HEK293 (cell line): ENCODE results near the gene COL24A1.
"Not testable (repeated sequence)": the region's sequence is repeated elsewhere in the genome, so short reads cannot be mapped to it uniquely, and the experiment has no call there.

Source experiments
- CTCF ChIA-PET: fragments of 350-600 bp; formaldehyde crosslinking; extraction: SDS; loops from one replicate; lab custom pipeline; 2021; ENCODE audit warnings: antibody characterized with exemption; lab: Yijun Ruan, JAX
- POLR2A ChIA-PET: fragments of 300-600 bp; formaldehyde crosslinking; extraction: SDS; loops from one replicate; lab custom pipeline; 2020; ENCODE audit warnings: antibody characterized with exemption, inconsistent platforms; lab: Yijun Ruan, JAX
- H3K27ac ChIP-seq: fragments of 200-500 bp; sonication (Bioruptor generic); 2 replicates; pipeline ENCODE4 v1.5.1; 2014; ENCODE audit warnings: low read depth, low read length, control low read depth, inconsistent platforms; ENCODE audit errors: extremely low read depth
- H3K36me3 ChIP-seq, 2 experiments: fragments of 200-500 bp in 1 of 2; sonication (Bioruptor generic) in 1 of 2; 1 replicate in 1 of 2; 2 replicates in 1 of 2; pipeline ENCODE4 v1.5.1; 2014 to 2017; ENCODE audit warnings: inconsistent platforms in 2 of 2, low read length in 2 of 2; ENCODE audit not compliant: control insufficient read depth in 2 of 2, insufficient read depth in 1 of 2
- H3K4me1 ChIP-seq: fragments of 200-500 bp; sonication (Bioruptor generic); 2 replicates; pipeline ENCODE4 v1.5.1; 2014; ENCODE audit warnings: mild to moderate bottlenecking, low read length, inconsistent platforms; ENCODE audit not compliant: control insufficient read depth, insufficient read depth
- H3K4me3 ChIP-seq: 2 replicates; pipeline ENCODE4 v1.5.1; 2011; ENCODE audit warnings: low read depth, mild to moderate bottlenecking, control low read depth, low read length, moderate library complexity
- H3K9me3 ChIP-seq: fragments of 200-500 bp; sonication (Bioruptor generic); 2 replicates; pipeline ENCODE4 v1.5.1; 2014; ENCODE audit warnings: low read depth, low read length, inconsistent platforms; ENCODE audit not compliant: control insufficient read depth, insufficient read depth
- ATF2 ChIP-seq: fragments of 450-650 bp; formaldehyde crosslinking; IDR thresholded peaks from 2 replicates; pipeline ENCODE4 v1.5.1; 2016; ENCODE audit warnings: missing biosample characterization, missing genetic modification characterization, low read depth
- REPIN1 ChIP-seq: fragments of 450-650 bp; formaldehyde crosslinking; IDR thresholded peaks from 2 replicates; pipeline ENCODE4 v1.5.1; 2017; ENCODE audit warnings: missing biosample characterization, missing genetic modification characterization, low read depth
- SCRT1 ChIP-seq: fragments of 450-650 bp; formaldehyde crosslinking; IDR thresholded peaks from 2 replicates; pipeline ENCODE4 v1.5.1; 2016; ENCODE audit warnings: missing biosample characterization, missing genetic modification characterization, borderline replicate concordance
- SETDB1 ChIP-seq: IDR thresholded peaks from one replicate; pipeline ENCODE4 v1.6.1; 2017; ENCODE audit warnings: mild to moderate bottlenecking, low read length, moderate library complexity, mixed read lengths; ENCODE audit not compliant: insufficient read length
- ZFP41 ChIP-seq: fragments of 450-650 bp; formaldehyde crosslinking; IDR thresholded peaks from 2 replicates; pipeline ENCODE4 v1.5.1; 2016; ENCODE audit warnings: missing biosample characterization, missing genetic modification characterization, borderline replicate concordance
- ZNF10 ChIP-seq: fragments of 450-650 bp; formaldehyde crosslinking; IDR thresholded peaks from 2 replicates; pipeline ENCODE4 v1.5.1; 2017; ENCODE audit warnings: missing biosample characterization, missing genetic modification characterization
- ZNF133 ChIP-seq: fragments of 450-650 bp; formaldehyde crosslinking; IDR thresholded peaks from 2 replicates; pipeline ENCODE4 v1.5.1; 2016; ENCODE audit warnings: missing biosample characterization, missing genetic modification characterization
- ZNF596 ChIP-seq: fragments of 450-650 bp; IDR thresholded peaks from 2 replicates; pipeline ENCODE4 v1.5.0; 2018; ENCODE audit warnings: missing biosample characterization, mild to moderate bottlenecking, missing genetic modification characterization, moderate library complexity
- ZNF664 ChIP-seq: fragments of 450-650 bp; formaldehyde crosslinking; IDR thresholded peaks from 2 replicates; pipeline ENCODE4 v1.5.1; 2016; ENCODE audit warnings: missing biosample characterization, missing genetic modification characterization
- TF ChIP-seq, protein P1 (sequence below): fragments of 450-650 bp; formaldehyde crosslinking; IDR thresholded peaks from 2 replicates; pipeline ENCODE4 v1.5.1; 2016; ENCODE audit warnings: missing biosample characterization, missing genetic modification characterization
- TF ChIP-seq, protein P2 (sequence below): fragments of 450-650 bp; formaldehyde crosslinking; IDR thresholded peaks from 2 replicates; pipeline ENCODE4 v1.5.1; 2016; ENCODE audit warnings: missing biosample characterization, missing genetic modification characterization

COL24A1 gene

GRCh38 chr1:86119214-86119764 lies 37.3 kb downstream of the COL24A1 start (continued):
- TF ChIP-seq ATF2 (no peak), ZNF10 (tag by site-specific recombination) (no peak), SCRT1 (no peak)

DNA sequence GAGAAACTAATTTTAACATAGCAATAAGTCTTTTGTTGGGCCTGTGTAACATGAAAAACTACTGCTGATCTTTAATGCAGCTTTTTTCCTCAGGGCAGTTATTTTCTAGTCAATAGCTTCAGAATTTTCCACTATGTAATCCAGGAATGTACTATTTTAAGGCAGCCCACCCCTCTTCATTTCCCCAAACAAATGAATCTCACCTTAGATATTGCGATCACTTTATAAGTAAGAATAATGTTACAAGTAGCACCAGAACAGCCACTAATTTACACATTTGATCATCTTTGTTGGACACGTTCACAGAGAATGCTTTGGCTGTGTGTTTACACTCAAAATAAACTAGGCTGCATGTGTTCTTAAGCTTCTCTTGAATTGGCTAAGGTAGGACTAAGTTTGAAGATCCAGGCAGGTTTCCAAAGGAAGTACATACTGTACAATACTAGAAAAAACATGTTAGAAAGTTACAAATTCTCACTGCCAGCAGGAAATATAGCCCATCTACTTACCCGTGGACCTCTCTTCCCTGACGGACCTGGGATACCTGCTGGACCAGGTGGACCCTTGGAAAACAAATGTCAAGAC lies 41.7 kb downstream of the COL24A1 start:
- no peaks in the 10 kb centered on the region for H3K9me3 ChIP-seq
- H3K27ac ChIP-seq = no peak overlapping the region
- no peak overlapping the region for H3K4me3 ChIP-seq
- TF ChIP-seq, protein P1, sequence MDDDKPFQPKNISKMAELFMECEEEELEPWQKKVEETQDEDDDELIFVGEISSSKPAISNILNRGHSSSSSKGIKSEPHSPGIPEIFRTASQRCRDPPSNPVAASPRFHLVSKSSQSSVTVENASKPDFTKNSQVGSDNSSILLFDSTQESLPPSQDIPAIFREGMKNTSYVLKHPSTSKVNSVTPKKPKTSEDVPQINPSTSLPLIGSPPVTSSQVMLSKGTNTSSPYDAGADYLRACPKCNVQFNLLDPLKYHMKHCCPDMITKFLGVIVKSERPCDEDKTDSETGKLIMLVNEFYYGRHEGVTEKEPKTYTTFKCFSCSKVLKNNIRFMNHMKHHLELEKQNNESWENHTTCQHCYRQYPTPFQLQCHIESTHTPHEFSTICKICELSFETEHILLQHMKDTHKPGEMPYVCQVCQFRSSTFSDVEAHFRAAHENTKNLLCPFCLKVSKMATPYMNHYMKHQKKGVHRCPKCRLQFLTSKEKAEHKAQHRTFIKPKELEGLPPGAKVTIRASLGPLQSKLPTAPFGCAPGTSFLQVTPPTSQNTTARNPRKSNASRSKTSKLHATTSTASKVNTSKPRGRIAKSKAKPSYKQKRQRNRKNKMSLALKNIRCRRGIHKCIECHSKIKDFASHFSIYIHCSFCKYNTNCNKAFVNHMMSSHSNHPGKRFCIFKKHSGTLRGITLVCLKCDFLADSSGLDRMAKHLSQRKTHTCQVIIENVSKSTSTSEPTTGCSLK (tag by site-specific recombination) = no peak
- TF ChIP-seq, protein P2, sequence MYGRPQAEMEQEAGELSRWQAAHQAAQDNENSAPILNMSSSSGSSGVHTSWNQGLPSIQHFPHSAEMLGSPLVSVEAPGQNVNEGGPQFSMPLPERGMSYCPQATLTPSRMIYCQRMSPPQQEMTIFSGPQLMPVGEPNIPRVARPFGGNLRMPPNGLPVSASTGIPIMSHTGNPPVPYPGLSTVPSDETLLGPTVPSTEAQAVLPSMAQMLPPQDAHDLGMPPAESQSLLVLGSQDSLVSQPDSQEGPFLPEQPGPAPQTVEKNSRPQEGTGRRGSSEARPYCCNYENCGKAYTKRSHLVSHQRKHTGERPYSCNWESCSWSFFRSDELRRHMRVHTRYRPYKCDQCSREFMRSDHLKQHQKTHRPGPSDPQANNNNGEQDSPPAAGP (tag by site-specific recombination) = no peak
- no peak for TF ChIP-seq ZNF596 (tag by site-specific recombination)
- no peak for TF ChIP-seq ZNF664 (tag by site-specific recombination)
- no peaks in the 10 kb centered on the region for H3K4me1 ChIP-seq
- ChIA-PET CTCF (interaction anchor here (0.5 kb wide), 1 partner anchor 405 kb away, joined by 3 read pairs; no protein-coding TSS in a partner anchor), POLR2A (no interaction called here)
- no peaks in the 10 kb centered on the region for H3K36me3 ChIP-seq

- TF ChIP-seq ZNF133 (tag by site-specific recombination) = no peak
- no peaks in the 10 kb centered on the region for H3K9me3 ChIP-seq
- H3K4me3 ChIP-seq = no peak overlapping the region
- POLR2A ChIA-PET = interaction anchor here (0.7 kb wide), 1 partner anchor 63 kb away, joined by 17 read pairs; no protein-coding TSS in a partner anchor
- no peaks in the 10 kb centered on the region for H3K36me3 ChIP-seq
- H3K27ac ChIP-seq = no peak overlapping the region
- CTCF ChIA-PET = interaction anchor here (0.5 kb wide), 1 partner anchor 405 kb away, joined by 3 read pairs; no protein-coding TSS in a partner anchor
- H3K4me1 ChIP-seq = no peaks in the 10 kb centered on the region
These were observed 42.3 kb downstream of the COL24A1 start for GRCh38 chr1:86114236-86114635.

DNA sequence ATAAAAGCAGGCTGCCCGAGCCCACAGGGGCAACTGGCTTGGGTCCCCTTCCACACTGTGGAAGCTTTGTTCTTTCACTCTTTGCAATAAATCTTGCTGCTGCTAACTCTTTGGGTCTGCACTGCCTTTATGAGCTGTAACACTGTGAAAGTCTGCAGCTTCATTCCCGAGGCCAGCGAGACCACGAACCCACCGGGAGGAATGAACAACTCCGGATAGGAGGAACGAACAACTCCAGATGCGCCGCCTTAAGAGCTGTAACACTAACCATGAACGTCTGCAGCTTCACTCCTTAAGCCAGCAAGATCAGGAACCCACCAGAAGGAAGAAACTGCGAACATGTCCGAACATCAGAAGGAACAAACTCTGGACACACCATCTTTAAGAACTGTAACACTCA lies 45.0 kb downstream of the COL24A1 start:
- POLR2A ChIA-PET, H3K27ac ChIP-seq, H3K36me3 ChIP-seq, CTCF ChIA-PET, H3K4me1 ChIP-seq, H3K4me3 ChIP-seq, H3K9me3 ChIP-seq: not testable (repeated sequence)

GRCh38 chr1:86110451-86111129 lies 46.0 kb downstream of the COL24A1 start:
- no peak overlapping the region for H3K4me3 ChIP-seq
- H3K9me3 ChIP-seq = no peaks in the 10 kb centered on the region
- CTCF ChIA-PET = interaction anchor here (0.6 to 0.7 kb wide), 2 partner anchors 13 to 105 kb away, joined by 3 read pairs; no protein-coding TSS in a partner anchor
- no peaks in the 10 kb centered on the region for H3K36me3 ChIP-seq
- H3K27ac ChIP-seq = no peak overlapping the region
- H3K4me1 ChIP-seq = no peaks in the 10 kb centered on the region
- TF ChIP-seq SETDB1 = no peak
- no peak for TF ChIP-seq REPIN1
- TF ChIP-seq ZFP41 (tag by site-specific recombination) = no peak
- POLR2A ChIA-PET = no interaction called here
